GM19438 (cell line): Measurements from ENCODE around the gene ZBTB20.
A peak's percentile ranks its signal among the peaks of the same experiment; 100 is the strongest.

Experiments used
- ATAC-seq: cut with Tn5 transposase; IDR thresholded peaks from one replicate; pipeline ENCODE4 v1.9.1; 2021; ENCODE audit warnings: low read depth; ENCODE audit not compliant: unreplicated experiment

Gene ZBTB20

GRCh38 chr3:114408736-114409670 is 738.1 kb downstream of the ZBTB20 start:
- no peak for ATAC-seq

GRCh38 chr3:114406922-114407321 is 740.2 kb downstream of the ZBTB20 start:
- ATAC-seq = no peak

GRCh38 chr3:114406286-114406685 is 740.8 kb downstream of the ZBTB20 start:
- ATAC-seq = no peak

- peak; percentile 78 for ATAC-seq
Measured at GRCh38 chr3:114405202-114405990, 741.7 kb downstream of the ZBTB20 start.

- ATAC-seq = no peak
Measured at GRCh38 chr3:114404590-114404989, 742.5 kb downstream of the ZBTB20 start.

- ATAC-seq = no peak
Measured at GRCh38 chr3:114402838-114403237, 744.2 kb downstream of the ZBTB20 start.

- ATAC-seq = no peak
Measured at GRCh38 chr3:114401346-114401745, 745.7 kb downstream of the ZBTB20 start.

- ATAC-seq = no peak
Measured at GRCh38 chr3:114400371-114400770, 746.7 kb downstream of the ZBTB20 start.

- no peak for ATAC-seq
Measured at GRCh38 chr3:114394551-114394950, 752.5 kb downstream of the ZBTB20 start.

- no peak for ATAC-seq
Measured at GRCh38 chr3:114393367-114394072, 753.6 kb downstream of the ZBTB20 start.

GRCh38 chr3:114392831-114393230 is 754.3 kb downstream of the ZBTB20 start:
- no peak for ATAC-seq

- ATAC-seq = no peak
Measured at GRCh38 chr3:114389156-114389555, 757.9 kb downstream of the ZBTB20 start.

- ATAC-seq = no peak
Measured at GRCh38 chr3:114384558-114384903, 762.6 kb downstream of the ZBTB20 start.

GRCh38 chr3:114383875-114384557 is 763.1 kb downstream of the ZBTB20 start:
- peak; percentile 67 for ATAC-seq

GRCh38 chr3:114380233-114380651 is 766.8 kb downstream of the ZBTB20 start:
- ATAC-seq = no peak

GRCh38 chr3:114379266-114379665 is 767.8 kb downstream of the ZBTB20 start:
- no peak for ATAC-seq

GRCh38 chr3:114378760-114379159 is 768.3 kb downstream of the ZBTB20 start:
- ATAC-seq = no peak

- no peak for ATAC-seq
Measured at GRCh38 chr3:114377426-114377825, 769.7 kb downstream of the ZBTB20 start.

GRCh38 chr3:114376516-114377185 is 770.4 kb downstream of the ZBTB20 start:
- ATAC-seq = no peak
